ENCODE measurements around the gene GRIP2. TPM values are rescaled to one million over a fixed set of nuclear protein-coding genes. Genes with fewer than 3 reads are reported as not detected.

GRIP2 gene
- total and polyA plus RNA-seq, 2 donors (not counting 1 experiment from before 2014, with no cell fraction given): under 0.01 to 0.87 TPM

DNA sequence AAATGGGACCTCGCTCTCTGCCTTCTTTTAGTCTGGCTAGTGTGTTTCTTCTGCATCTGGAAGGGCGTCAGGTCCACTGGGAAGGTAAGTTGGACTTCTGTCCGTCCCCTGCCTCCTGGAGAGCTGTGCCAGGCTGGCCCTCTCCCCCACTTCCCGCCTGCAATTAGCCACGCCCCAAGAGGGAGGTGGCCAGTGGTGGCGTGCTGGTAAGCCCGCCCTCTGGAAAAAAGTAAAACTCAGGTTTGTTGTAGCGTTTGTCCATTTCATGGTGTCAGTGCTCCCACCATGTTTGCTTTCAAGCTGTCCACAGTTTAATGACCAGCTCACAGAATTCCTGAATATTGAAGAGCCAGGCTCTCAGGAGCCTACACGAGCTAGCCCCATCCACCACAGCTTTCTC lies 82.1 kb downstream of the GRIP2 start:
- no peaks in the 10 kb centered on the region for H3K79me2 ChIP-seq (ENCODE audit: control insufficient read depth, insufficient read depth, low read length)
- no peak for TF ChIP-seq CTCF (conservative IDR thresholded peaks at IDR 0.05 in 1 of 2, IDR thresholded peaks at IDR 0.05 in 1 of 2; ENCODE audit: low read depth in 1 of 2, low read length in 2 of 2)
- no peak for TF ChIP-seq EZH2 (IDR thresholded peaks at IDR 0.05; ENCODE audit: low read length, missing control alignments)
- no peaks in the 10 kb centered on the region for H4K20me1 ChIP-seq (ENCODE audit: control insufficient read depth, extremely low read depth, insufficient read depth, low read length)
- H3K4me1 ChIP-seq (ENCODE audit: control insufficient read depth, extremely low read depth, insufficient read depth, low read length): peaks cover 11% of the 10 kb centered on the region
- no peak overlapping the region for H3K4me3 ChIP-seq (replicated peaks in 1 of 4; ENCODE audit: control extremely low read depth in 1 of 4, insufficient read depth in 1 of 4, low read depth in 3 of 4, low read length in 4 of 4)
- no peak overlapping the region for H3K9ac ChIP-seq (ENCODE audit: insufficient read depth, low read length)
- no peaks in the 10 kb centered on the region for H3K9me3 ChIP-seq (ENCODE audit: control insufficient read depth, insufficient read depth, low read depth, low read length)
- no peak for DNase-seq (ENCODE audit: low read depth in 2 of 2)
- no peak overlapping the region for H3K4me2 ChIP-seq (ENCODE audit: extremely low read depth, insufficient read depth, low read length)
- no peaks in the 10 kb centered on the region for H3K27me3 ChIP-seq (ENCODE audit: control insufficient read depth, insufficient read depth, low read length)
- H3K36me3 ChIP-seq (ENCODE audit: control insufficient read depth, insufficient read depth, low read length): no peaks in the 10 kb centered on the region
- no peak overlapping the region for H2AFZ ChIP-seq (ENCODE audit: low read length)
- no peak overlapping the region for H3K27ac ChIP-seq (ENCODE audit: insufficient read depth, low read length)

DNA sequence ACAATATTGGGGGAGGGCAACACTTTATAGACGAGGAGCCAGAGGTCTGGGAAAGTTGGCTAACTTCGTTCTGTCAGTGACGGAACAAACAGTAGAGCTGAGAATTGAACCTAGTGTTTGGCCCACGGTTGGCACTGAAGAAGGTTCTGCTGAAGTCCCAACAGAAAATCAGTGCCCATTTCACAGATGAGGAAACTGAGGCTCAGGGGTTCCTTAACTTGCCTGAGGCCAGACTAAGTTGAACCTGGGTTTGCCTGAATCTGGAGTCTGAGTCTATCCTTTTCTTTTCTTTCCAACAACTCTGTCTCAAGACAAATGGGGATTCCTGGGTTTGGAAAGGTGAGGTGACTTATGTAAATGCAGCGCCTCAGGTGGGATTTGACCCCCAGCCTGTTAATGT lies 82.7 kb downstream of the GRIP2 start:
- H3K4me3 ChIP-seq (replicated peaks in 1 of 4; ENCODE audit: control extremely low read depth in 1 of 4, insufficient read depth in 1 of 4, low read depth in 3 of 4, low read length in 4 of 4): no peak overlapping the region
- H3K9ac ChIP-seq (ENCODE audit: insufficient read depth, low read length): no peak overlapping the region
- peaks cover 14% of the 10 kb centered on the region for H3K4me1 ChIP-seq (ENCODE audit: control insufficient read depth, extremely low read depth, insufficient read depth, low read length)
- no peaks in the 10 kb centered on the region for H4K20me1 ChIP-seq (ENCODE audit: control insufficient read depth, extremely low read depth, insufficient read depth, low read length)
- H3K27me3 ChIP-seq (ENCODE audit: control insufficient read depth, insufficient read depth, low read length): no peaks in the 10 kb centered on the region
- no peak overlapping the region for H2AFZ ChIP-seq (ENCODE audit: low read length)
- H3K4me2 ChIP-seq (ENCODE audit: extremely low read depth, insufficient read depth, low read length): no peak overlapping the region
- no peak for TF ChIP-seq CTCF (conservative IDR thresholded peaks at IDR 0.05 in 1 of 2, IDR thresholded peaks at IDR 0.05 in 1 of 2; ENCODE audit: low read depth in 1 of 2, low read length in 2 of 2)
- no peak for TF ChIP-seq EZH2 (IDR thresholded peaks at IDR 0.05; ENCODE audit: low read length, missing control alignments)
- no peak overlapping the region for H3K27ac ChIP-seq (ENCODE audit: insufficient read depth, low read length)
- H3K36me3 ChIP-seq (ENCODE audit: control insufficient read depth, insufficient read depth, low read length): no peaks in the 10 kb centered on the region
- DNase-seq (ENCODE audit: low read depth in 2 of 2): no peak
- no peaks in the 10 kb centered on the region for H3K79me2 ChIP-seq (ENCODE audit: control insufficient read depth, insufficient read depth, low read length)
- no peaks in the 10 kb centered on the region for H3K9me3 ChIP-seq (ENCODE audit: control insufficient read depth, insufficient read depth, low read depth, low read length)

DNA sequence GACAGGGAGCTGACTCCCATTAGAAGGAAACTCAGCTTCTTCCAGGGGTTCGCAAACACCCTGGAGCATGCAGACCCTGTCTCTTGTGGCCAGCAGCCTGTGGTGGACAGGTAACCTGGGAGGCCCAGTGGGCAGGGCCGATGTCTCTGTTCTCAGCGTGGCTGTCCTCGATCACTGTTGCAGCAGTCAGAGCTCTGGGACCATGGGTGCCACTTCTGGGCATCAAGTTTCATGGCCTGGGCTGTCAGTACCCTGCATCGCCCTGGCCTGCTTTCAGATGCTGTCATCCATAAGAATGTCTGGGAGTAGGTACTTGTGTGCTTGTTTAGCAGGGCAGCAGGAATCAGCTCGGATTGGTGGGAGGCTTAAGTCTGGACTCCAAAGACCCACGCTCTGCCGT lies 83.3 kb downstream of the GRIP2 start:
- no peak for TF ChIP-seq EZH2 (IDR thresholded peaks at IDR 0.05; ENCODE audit: low read length, missing control alignments)
- TF ChIP-seq CTCF (conservative IDR thresholded peaks at IDR 0.05 in 1 of 2, IDR thresholded peaks at IDR 0.05 in 1 of 2; ENCODE audit: low read depth in 1 of 2, low read length in 2 of 2): no peak
- Histone ChIP-seq H3K36me3 (ENCODE audit: control insufficient read depth, insufficient read depth, low read length) (no peaks in the 10 kb centered on the region), H3K4me3 (replicated peaks in 1 of 4; ENCODE audit: control extremely low read depth in 1 of 4, insufficient read depth in 1 of 4, low read depth in 3 of 4, low read length in 4 of 4) (no peak overlapping the region), H3K9ac (ENCODE audit: insufficient read depth, low read length) (no peak overlapping the region), H3K27me3 (ENCODE audit: control insufficient read depth, insufficient read depth, low read length) (no peaks in the 10 kb centered on the region), H4K20me1 (ENCODE audit: control insufficient read depth, extremely low read depth, insufficient read depth, low read length) (no peaks in the 10 kb centered on the region), H3K27ac (ENCODE audit: insufficient read depth, low read length) (no peak overlapping the region), H3K79me2 (ENCODE audit: control insufficient read depth, insufficient read depth, low read length) (no peaks in the 10 kb centered on the region), H3K4me1 (ENCODE audit: control insufficient read depth, extremely low read depth, insufficient read depth, low read length) (peaks cover 21% of the 10 kb centered on the region), H2AFZ (ENCODE audit: low read length) (no peak overlapping the region), H3K9me3 (ENCODE audit: control insufficient read depth, insufficient read depth, low read depth, low read length) (no peaks in the 10 kb centered on the region), H3K4me2 (ENCODE audit: extremely low read depth, insufficient read depth, low read length) (no peak overlapping the region)
- no peak for DNase-seq (ENCODE audit: low read depth in 2 of 2)
